HCT116 (cell line): ENCODE results near the gene ZNF592. TPM values are rescaled to one million over a fixed set of nuclear protein-coding genes. Genes with fewer than 3 reads are reported as not detected.

ENCODE experiments used
- ATAC-seq: fragments of 200-7000 bp; cut with Tn5 transposase; 2 replicates; pipeline ENCODE4 v1.9.1; 2020; ENCODE audit warnings: mild to moderate bottlenecking, moderate library complexity
- BruUV-seq: library from RNA; stranded (reverse); fragments of 400-500 nt; replicated peaks from 2 replicates; lab custom pipeline; 2021; lab: Mats Ljungman, UMichigan
- CTCF ChIA-PET: fragments of 300-600 bp; sonication (Branson Sonifier 250); formaldehyde crosslinking; loops from one replicate; lab custom pipeline; 2021; ENCODE audit warnings: antibody characterized with exemption; lab: Charles Lee
- POLR2A ChIA-PET: fragments of 300-600, 350-600 bp; sonication (Branson Sonifier 250); formaldehyde crosslinking; loops from one replicate; lab custom pipeline; 2021; ENCODE audit warnings: antibody characterized with exemption; lab: Charles Lee
- RAD21 ChIA-PET, 2 experiments: fragments of 300-600 bp; sonication (Branson Sonifier 250); formaldehyde crosslinking; loops; one replicate each; lab custom pipeline; 2023; ENCODE audit warnings: low total read pairs in 2 of 2; ENCODE audit not compliant: uncharacterized antibody in 2 of 2, unreplicated experiment in 2 of 2, low non-redundant PET in 1 of 2; lab: Charles Lee
- DNase-seq: peaks from one replicate; pipeline ENCODE4 v3.0.0-alpha.2; 2010; ENCODE audit warnings: low read depth, low spot score
- H2AFZ ChIP-seq: fragments of 200-600 bp; shearing (Covaris generic), sonication (generic); 2 replicates; pipeline ENCODE4 v1.6.1; 2017; ENCODE audit warnings: low read depth, mixed run types, mixed read lengths, antibody characterized with exemption, low read length; ENCODE audit not compliant: poor library complexity, severe bottlenecking
- H3K27ac ChIP-seq: 2 replicates; pipeline ENCODE4 v1.5.1; 2012; ENCODE audit warnings: low read depth, low read length
- H3K27me3 ChIP-seq: fragments of 200-600 bp; sonication (generic); 2 replicates; pipeline ENCODE4 v1.6.1; 2016; ENCODE audit warnings: mixed run types, low read length, mixed read lengths; ENCODE audit not compliant: insufficient read depth
- H3K36me3 ChIP-seq, 2 experiments: fragments of 200-500 bp in 1 of 2; fragments of 200-600 bp in 1 of 2; sonication (Bioruptor generic) in 1 of 2; sonication (generic) in 1 of 2; 2 replicates each; pipeline versions ENCODE4 v1.5.1 to v1.6.1; 2014 to 2016; ENCODE audit warnings: low read length in 2 of 2, inconsistent platforms in 1 of 2, mixed read lengths in 1 of 2, mixed run types in 1 of 2; ENCODE audit not compliant: insufficient read depth in 2 of 2, control insufficient read depth in 1 of 2
- H3K4me1 ChIP-seq, 2 experiments: fragments of 200-600 bp in 1 of 2; sonication (generic) in 1 of 2; 2 replicates each; pipeline versions ENCODE4 v1.5.1 to v1.6.1; 2012 to 2017; ENCODE audit warnings: low read length in 2 of 2, inconsistent platforms in 1 of 2, mild to moderate bottlenecking in 1 of 2, mixed read lengths in 1 of 2, mixed run types in 1 of 2, moderate library complexity in 1 of 2; ENCODE audit not compliant: insufficient read depth in 2 of 2, control insufficient read depth in 1 of 2
- H3K4me2 ChIP-seq: fragments of 200-600 bp; sonication (generic); 2 replicates; pipeline ENCODE4 v1.6.1; 2017; ENCODE audit warnings: mixed run types, low read length, mixed read lengths
- H3K4me3 ChIP-seq, 2 experiments: fragments of 200-600 bp in 1 of 2; sonication (generic) in 1 of 2; replicated peaks in 1 of 2; 2 replicates each; pipeline ENCODE4 v1.5.1; 2011 to 2016; ENCODE audit warnings: low read length in 2 of 2, control low read depth in 1 of 2, low read depth in 1 of 2, mild to moderate bottlenecking in 1 of 2, mixed read lengths in 1 of 2, mixed run types in 1 of 2
- H3K79me2 ChIP-seq: fragments of 200-600 bp; sonication (generic); 2 replicates; pipeline ENCODE4 v1.6.1; 2017; ENCODE audit warnings: mild to moderate bottlenecking, mixed run types, low read length, moderate library complexity, mixed read lengths; ENCODE audit not compliant: insufficient read depth
- H3K9ac ChIP-seq: fragments of 200-600 bp; sonication (generic); 2 replicates; pipeline ENCODE4 v1.6.1; 2016; ENCODE audit warnings: low read length, mixed read lengths
- H3K9me2 ChIP-seq: fragments of 200-600 bp; sonication (generic), shearing (Covaris generic); 2 replicates; pipeline ENCODE4 v1.6.1; 2017; ENCODE audit warnings: mixed run types, mild to moderate bottlenecking, moderate library complexity; ENCODE audit not compliant: insufficient read depth
- H3K9me3 ChIP-seq, 2 experiments: fragments of 200-500 bp in 1 of 2; fragments of 200-600 bp in 1 of 2; sonication (Bioruptor generic) in 1 of 2; sonication (generic) in 1 of 2; 2 replicates each; pipeline ENCODE4 v1.6.1; 2014 to 2017; ENCODE audit warnings: low read length in 2 of 2, mixed read lengths in 2 of 2, inconsistent platforms in 1 of 2, low read depth in 1 of 2, mild to moderate bottlenecking in 1 of 2, mixed run types in 1 of 2, moderate library complexity in 1 of 2; ENCODE audit not compliant: control insufficient read depth in 1 of 2, insufficient read depth in 1 of 2
- H4K20me1 ChIP-seq: fragments of 200-600 bp; sonication (generic), shearing (Covaris generic); 2 replicates; pipeline ENCODE4 v1.6.1; 2017; ENCODE audit warnings: mixed run types, mild to moderate bottlenecking, moderate library complexity; ENCODE audit not compliant: insufficient read depth
- CEBPB ChIP-seq: IDR thresholded peaks from 2 replicates; pipeline ENCODE4 v1.6.1; 2012; ENCODE audit warnings: low read depth
- ELF1 ChIP-seq: IDR thresholded peaks from 2 replicates; pipeline ENCODE4 v1.6.1; 2012; ENCODE audit warnings: low read depth, borderline replicate concordance
- EZH2 ChIP-seq: fragments of 200-600 bp; sonication (generic); IDR thresholded peaks from 2 replicates; pipeline ENCODE4 v1.6.1; 2017; ENCODE audit warnings: antibody characterized with exemption, mixed run types
- EZH2phosphoT487 ChIP-seq: fragments of 200-600 bp; IDR thresholded peaks from 2 replicates; pipeline ENCODE4 v1.6.1; 2018; ENCODE audit warnings: antibody characterized with exemption, borderline replicate concordance
- JUND ChIP-seq: IDR thresholded peaks from 2 replicates; pipeline ENCODE4 v1.6.1; 2012
- POLR2A ChIP-seq: IDR thresholded peaks from 2 replicates; pipeline ENCODE4 v1.7.0; 2011; ENCODE audit warnings: borderline replicate concordance; ENCODE audit not compliant: insufficient read depth, insufficient read length; ENCODE audit errors: extremely low read depth
- SP1 ChIP-seq: IDR thresholded peaks from 2 replicates; pipeline ENCODE4 v1.6.1; 2012; ENCODE audit warnings: low read depth
- SRF ChIP-seq: IDR thresholded peaks from 2 replicates; pipeline ENCODE4 v1.6.1; 2012; ENCODE audit warnings: low read depth
- YY1 ChIP-seq: IDR thresholded peaks from 2 replicates; pipeline ENCODE4 v1.6.1; 2011; ENCODE audit warnings: low read length, low read depth, moderate library complexity, mild to moderate bottlenecking; ENCODE audit not compliant: insufficient replicate concordance; ENCODE audit errors: extremely low read depth
- ZFX ChIP-seq: fragments of 450-650 bp; IDR thresholded peaks from 2 replicates; pipeline ENCODE4 v1.6.1; 2017
- intact Hi-C: fragments of 100-400 bp; cut with micrococcal nuclease; formaldehyde crosslinking; loops from 2 replicates; pipeline ENCODE4 v1.10.0; 2022
- total RNA-seq: library from RNA; stranded (reverse); gene quantifications from one replicate; pipeline ENCODE4 v1.2.1, GENCODE V29; 2021; ENCODE audit not compliant: unreplicated experiment
- TF ChIP-seq, protein P1 (sequence below): IDR thresholded peaks from 2 replicates; pipeline ENCODE4 v1.6.1; 2011; ENCODE audit warnings: mild to moderate bottlenecking, low read length, moderate library complexity; ENCODE audit not compliant: insufficient replicate concordance; ENCODE audit errors: extremely low read depth
- TF ChIP-seq, protein P2 (sequence below), 3 experiments: fragments of 200-600 bp in 1 of 3; sonication (generic) in 1 of 3; IDR thresholded peaks in 2 of 3; conservative IDR thresholded peaks in 1 of 3; 2 replicates each; pipeline ENCODE4 v1.5.1; 2012 to 2017; ENCODE audit warnings: low read depth in 2 of 3, low read length in 2 of 3, antibody characterized with exemption in 1 of 3, borderline replicate concordance in 1 of 3, control low read depth in 1 of 3, mild to moderate bottlenecking in 1 of 3, mixed read lengths in 1 of 3, mixed run types in 1 of 3, moderate library complexity in 1 of 3; ENCODE audit not compliant: insufficient read depth in 1 of 3
- TF ChIP-seq, protein P3 (sequence below): IDR thresholded peaks from 2 replicates; pipeline ENCODE4 v1.6.1; 2012

The ZNF592 gene
- total RNA-seq, 1 experiment from 2014 or later: 26.4 TPM

DNA sequence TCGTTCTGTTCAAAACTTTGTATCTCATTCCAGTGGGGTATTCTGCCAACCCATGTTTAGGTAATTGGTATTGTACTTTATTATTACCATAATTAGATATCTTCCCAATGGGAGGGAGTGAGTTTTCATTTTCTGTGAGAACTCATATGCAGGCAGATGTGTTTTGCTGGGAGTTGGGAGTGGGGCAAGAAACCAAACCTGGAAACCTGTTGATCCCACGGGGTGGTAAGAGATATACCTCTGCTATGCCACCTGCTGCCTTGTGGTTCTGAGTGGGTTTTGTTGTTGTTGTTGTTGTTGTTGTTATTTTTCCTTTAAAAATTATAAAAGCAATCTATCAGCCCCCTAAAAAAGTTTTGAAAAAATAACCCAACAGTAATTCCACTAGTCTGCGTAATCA is 32.1 kb downstream of the ZNF592 start:
- H3K9ac ChIP-seq: no peak overlapping the region
- H3K4me3 ChIP-seq: no peak overlapping the region
- ChIA-PET CTCF (no interaction called here), POLR2A (no interaction called here), RAD21 (no interaction called here)
- no peaks in the 10 kb centered on the region for H4K20me1 ChIP-seq
- H3K27me3 ChIP-seq: no peaks in the 10 kb centered on the region
- no peak overlapping the region for H2AFZ ChIP-seq
- H3K4me1 ChIP-seq: no peaks in the 10 kb centered on the region
- DNase-seq: no peak
- H3K36me3 ChIP-seq: peaks cover 14 to 24% of the 10 kb centered on the region in 2 experiments; a peak in 3 of 4 replicates
- H3K9me2 ChIP-seq: no peaks in the 10 kb centered on the region
- no peaks in the 10 kb centered on the region for H3K9me3 ChIP-seq
- H3K79me2 ChIP-seq: peaks cover 51% of the 10 kb centered on the region
- H3K27ac ChIP-seq: no peak overlapping the region
- H3K4me2 ChIP-seq: no peak overlapping the region
- TF ChIP-seq SRF: no peak
- TF ChIP-seq EZH2: no peak
- no peak for TF ChIP-seq CEBPB
- no peak for TF ChIP-seq YY1
- no peak for TF ChIP-seq ELF1
- TF ChIP-seq POLR2A: no peak
- TF ChIP-seq EZH2phosphoT487: no peak
- TF ChIP-seq SP1: no peak
- TF ChIP-seq, protein P1, sequence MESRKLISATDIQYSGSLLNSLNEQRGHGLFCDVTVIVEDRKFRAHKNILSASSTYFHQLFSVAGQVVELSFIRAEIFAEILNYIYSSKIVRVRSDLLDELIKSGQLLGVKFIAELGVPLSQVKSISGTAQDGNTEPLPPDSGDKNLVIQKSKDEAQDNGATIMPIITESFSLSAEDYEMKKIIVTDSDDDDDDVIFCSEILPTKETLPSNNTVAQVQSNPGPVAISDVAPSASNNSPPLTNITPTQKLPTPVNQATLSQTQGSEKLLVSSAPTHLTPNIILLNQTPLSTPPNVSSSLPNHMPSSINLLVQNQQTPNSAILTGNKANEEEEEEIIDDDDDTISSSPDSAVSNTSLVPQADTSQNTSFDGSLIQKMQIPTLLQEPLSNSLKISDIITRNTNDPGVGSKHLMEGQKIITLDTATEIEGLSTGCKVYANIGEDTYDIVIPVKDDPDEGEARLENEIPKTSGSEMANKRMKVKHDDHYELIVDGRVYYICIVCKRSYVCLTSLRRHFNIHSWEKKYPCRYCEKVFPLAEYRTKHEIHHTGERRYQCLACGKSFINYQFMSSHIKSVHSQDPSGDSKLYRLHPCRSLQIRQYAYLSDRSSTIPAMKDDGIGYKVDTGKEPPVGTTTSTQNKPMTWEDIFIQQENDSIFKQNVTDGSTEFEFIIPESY: no peak
- TF ChIP-seq ZFX: no peak
- TF ChIP-seq, protein P2, sequence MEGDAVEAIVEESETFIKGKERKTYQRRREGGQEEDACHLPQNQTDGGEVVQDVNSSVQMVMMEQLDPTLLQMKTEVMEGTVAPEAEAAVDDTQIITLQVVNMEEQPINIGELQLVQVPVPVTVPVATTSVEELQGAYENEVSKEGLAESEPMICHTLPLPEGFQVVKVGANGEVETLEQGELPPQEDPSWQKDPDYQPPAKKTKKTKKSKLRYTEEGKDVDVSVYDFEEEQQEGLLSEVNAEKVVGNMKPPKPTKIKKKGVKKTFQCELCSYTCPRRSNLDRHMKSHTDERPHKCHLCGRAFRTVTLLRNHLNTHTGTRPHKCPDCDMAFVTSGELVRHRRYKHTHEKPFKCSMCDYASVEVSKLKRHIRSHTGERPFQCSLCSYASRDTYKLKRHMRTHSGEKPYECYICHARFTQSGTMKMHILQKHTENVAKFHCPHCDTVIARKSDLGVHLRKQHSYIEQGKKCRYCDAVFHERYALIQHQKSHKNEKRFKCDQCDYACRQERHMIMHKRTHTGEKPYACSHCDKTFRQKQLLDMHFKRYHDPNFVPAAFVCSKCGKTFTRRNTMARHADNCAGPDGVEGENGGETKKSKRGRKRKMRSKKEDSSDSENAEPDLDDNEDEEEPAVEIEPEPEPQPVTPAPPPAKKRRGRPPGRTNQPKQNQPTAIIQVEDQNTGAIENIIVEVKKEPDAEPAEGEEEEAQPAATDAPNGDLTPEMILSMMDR (IDR thresholded peaks at IDR 0.05 in 2 of 3, conservative IDR thresholded peaks at IDR 0.05 in 1 of 3; ENCODE audit: borderline replicate concordance in 1 of 3, insufficient read depth in 1 of 3, low read depth in 2 of 3, low read length in 2 of 3): no peak
- TF ChIP-seq, protein P3, sequence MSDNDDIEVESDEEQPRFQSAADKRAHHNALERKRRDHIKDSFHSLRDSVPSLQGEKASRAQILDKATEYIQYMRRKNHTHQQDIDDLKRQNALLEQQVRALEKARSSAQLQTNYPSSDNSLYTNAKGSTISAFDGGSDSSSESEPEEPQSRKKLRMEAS: no peak
- no peak for TF ChIP-seq JUND
- ATAC-seq: no peak
- no TSS peak for BruUV-seq
- intact Hi-C loops: no loop called here
